Neural cell (in vitro differentiated cells): ENCODE results near the gene AFF3. TPM values are rescaled to one million over a fixed set of nuclear protein-coding genes. Genes with fewer than 3 reads are reported as not detected.

ENCODE experiments used
- H2AFZ ChIP-seq: fragments of 200-600, 300-800 bp; sonication (generic), shearing (Covaris generic); 2 replicates; pipeline ENCODE4 v1.6.0; 2014; ENCODE audit warnings: low read depth, mild to moderate bottlenecking, antibody characterized with exemption, low read length, moderate library complexity
- H3F3A ChIP-seq: fragments of 200-600 bp; shearing (Covaris generic); 2 replicates; pipeline ENCODE4 v1.6.1; 2016; ENCODE audit warnings: mild to moderate bottlenecking, moderate library complexity, mixed read lengths, antibody characterized with exemption, low read length; ENCODE audit not compliant: insufficient read depth, poor library complexity, severe bottlenecking
- H3K27ac ChIP-seq: fragments of 200-600, 300-800 bp; sonication (generic), shearing (Covaris generic); 2 replicates; pipeline ENCODE4 v1.5.1; 2014; ENCODE audit warnings: mild to moderate bottlenecking, low read length, moderate library complexity
- H3K27me3 ChIP-seq: fragments of 300-800, 200-600 bp; sonication (generic), shearing (Covaris generic); 2 replicates; pipeline ENCODE4 v1.6.0; 2014; ENCODE audit warnings: mild to moderate bottlenecking, low read depth, low read length, moderate library complexity; ENCODE audit not compliant: insufficient read depth
- H3K36me3 ChIP-seq: fragments of 300-800, 200-600 bp; sonication (generic), shearing (Covaris generic); 2 replicates; pipeline ENCODE4 v1.5.1; 2014; ENCODE audit warnings: mild to moderate bottlenecking, antibody characterized with exemption, low read length, moderate library complexity; ENCODE audit not compliant: insufficient read depth
- H3K4me2 ChIP-seq: fragments of 300-800, 200-600 bp; sonication (generic), shearing (Covaris generic); 2 replicates; pipeline ENCODE4 v1.6.0; 2014; ENCODE audit warnings: mild to moderate bottlenecking, low read length
- H3K4me3 ChIP-seq: fragments of 300-800, 200-600 bp; sonication (generic), shearing (Covaris generic); 2 replicates; pipeline ENCODE4 v1.5.1; 2014; ENCODE audit warnings: mild to moderate bottlenecking, low read length, moderate library complexity
- H3K79me2 ChIP-seq: fragments of 200-600 bp; shearing (Covaris generic); replicated peaks from 2 replicates; pipeline ENCODE4 v1.6.0; 2014; ENCODE audit warnings: mild to moderate bottlenecking, low read length, moderate library complexity; ENCODE audit not compliant: insufficient read depth
- H3K9ac ChIP-seq: fragments of 300-800, 200-600 bp; sonication (generic), shearing (Covaris generic); 2 replicates; pipeline ENCODE4 v1.6.1; 2016; ENCODE audit warnings: mild to moderate bottlenecking, low read length, mixed read lengths
- H3K9me2 ChIP-seq: fragments of 200-600 bp; shearing (Covaris generic); 2 replicates; pipeline ENCODE4 v1.6.1; 2016; ENCODE audit warnings: mild to moderate bottlenecking, low read length, mixed read lengths; ENCODE audit not compliant: insufficient read depth
- H3K9me3 ChIP-seq: fragments of 200-600, 300-800 bp; sonication (generic), shearing (Covaris generic); 2 replicates; pipeline ENCODE4 v1.6.1; 2016; ENCODE audit warnings: mild to moderate bottlenecking, mixed run types, low read length, moderate library complexity, mixed read lengths
- H4K20me1 ChIP-seq: fragments of 200-600 bp; shearing (Covaris generic); 2 replicates; pipeline ENCODE4 v1.6.1; 2016; ENCODE audit warnings: mild to moderate bottlenecking, mixed run types; ENCODE audit not compliant: insufficient read depth
- EP300 ChIP-seq: fragments of 450-650 bp; conservative IDR thresholded peaks from 2 replicates; pipeline ENCODE4 v1.6.1; 2014; ENCODE audit warnings: antibody characterized with exemption, mild to moderate bottlenecking, moderate library complexity; ENCODE audit not compliant: poor library complexity, severe bottlenecking
- EZH2 ChIP-seq: fragments of 200-600, 300-800 bp; shearing (Covaris generic), sonication (generic); IDR thresholded peaks from 2 replicates; pipeline ENCODE4 v1.6.1; 2014; ENCODE audit warnings: antibody characterized with exemption, low read length, borderline replicate concordance, mild to moderate bottlenecking; ENCODE audit not compliant: insufficient read depth, poor library complexity, severe bottlenecking
- MXI1 ChIP-seq: fragments of 450-650 bp; conservative IDR thresholded peaks from 2 replicates; pipeline ENCODE4 v1.6.1; 2014; ENCODE audit warnings: antibody characterized with exemption, mild to moderate bottlenecking; ENCODE audit not compliant: poor library complexity, severe bottlenecking
- POLR2AphosphoS5 ChIP-seq: IDR thresholded peaks from 2 replicates; pipeline ENCODE4 v1.6.1; 2012
- RAD21 ChIP-seq: fragments of 450-650 bp; conservative IDR thresholded peaks from 2 replicates; pipeline ENCODE4 v1.6.1; 2014; ENCODE audit warnings: antibody characterized with exemption, mild to moderate bottlenecking, moderate library complexity
- SMC3 ChIP-seq: fragments of 450-650 bp; conservative IDR thresholded peaks from 2 replicates; pipeline ENCODE4 v1.6.1; 2014; ENCODE audit warnings: antibody characterized with exemption, mild to moderate bottlenecking, moderate library complexity; ENCODE audit not compliant: poor library complexity
- TAF1 ChIP-seq: IDR thresholded peaks from 2 replicates; pipeline ENCODE4 v1.6.1; 2012; ENCODE audit warnings: low read depth
- polyA plus RNA-seq: library from polyadenylated mRNA; depleted of rRNA; stranded (reverse); fragments of >200 nt; gene quantifications from 2 replicates; pipeline ENCODE4 v1.2.3, GENCODE V29; 2014
- TF ChIP-seq, protein P1 (sequence below): IDR thresholded peaks from 2 replicates; pipeline ENCODE4 v1.6.1; 2012; ENCODE audit warnings: borderline replicate concordance
- TF ChIP-seq, protein P2 (sequence below): fragments of 450-650 bp; IDR thresholded peaks from 2 replicates; pipeline ENCODE4 v1.5.1; 2014; ENCODE audit warnings: antibody characterized with exemption, mild to moderate bottlenecking, moderate library complexity; ENCODE audit not compliant: poor library complexity, severe bottlenecking

The AFF3 gene
- polyA plus RNA-seq, 1 donor from 2014 or later, result 5.1 TPM

DNA sequence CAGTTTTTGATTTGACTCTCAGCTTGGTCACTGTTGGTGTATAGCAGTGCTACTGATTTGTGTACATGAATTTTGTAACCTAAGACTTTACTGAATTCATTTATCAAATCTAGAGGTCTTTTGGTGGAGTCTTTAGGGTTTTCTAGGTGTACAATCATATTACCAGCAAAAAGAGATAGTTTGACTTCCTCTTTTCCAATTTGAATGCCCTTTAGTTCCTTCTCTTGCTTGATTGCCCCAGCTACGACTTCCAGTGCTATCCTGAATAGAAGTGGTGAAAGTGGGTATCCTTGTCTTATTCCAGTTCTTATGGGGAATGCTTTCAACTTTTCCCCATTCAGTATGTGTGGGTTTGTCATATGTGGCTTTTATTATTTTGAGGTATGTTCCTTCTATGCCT lies 339.7 kb downstream of the AFF3 start:
- no peak for TF ChIP-seq EZH2
- TF ChIP-seq, protein P1, sequence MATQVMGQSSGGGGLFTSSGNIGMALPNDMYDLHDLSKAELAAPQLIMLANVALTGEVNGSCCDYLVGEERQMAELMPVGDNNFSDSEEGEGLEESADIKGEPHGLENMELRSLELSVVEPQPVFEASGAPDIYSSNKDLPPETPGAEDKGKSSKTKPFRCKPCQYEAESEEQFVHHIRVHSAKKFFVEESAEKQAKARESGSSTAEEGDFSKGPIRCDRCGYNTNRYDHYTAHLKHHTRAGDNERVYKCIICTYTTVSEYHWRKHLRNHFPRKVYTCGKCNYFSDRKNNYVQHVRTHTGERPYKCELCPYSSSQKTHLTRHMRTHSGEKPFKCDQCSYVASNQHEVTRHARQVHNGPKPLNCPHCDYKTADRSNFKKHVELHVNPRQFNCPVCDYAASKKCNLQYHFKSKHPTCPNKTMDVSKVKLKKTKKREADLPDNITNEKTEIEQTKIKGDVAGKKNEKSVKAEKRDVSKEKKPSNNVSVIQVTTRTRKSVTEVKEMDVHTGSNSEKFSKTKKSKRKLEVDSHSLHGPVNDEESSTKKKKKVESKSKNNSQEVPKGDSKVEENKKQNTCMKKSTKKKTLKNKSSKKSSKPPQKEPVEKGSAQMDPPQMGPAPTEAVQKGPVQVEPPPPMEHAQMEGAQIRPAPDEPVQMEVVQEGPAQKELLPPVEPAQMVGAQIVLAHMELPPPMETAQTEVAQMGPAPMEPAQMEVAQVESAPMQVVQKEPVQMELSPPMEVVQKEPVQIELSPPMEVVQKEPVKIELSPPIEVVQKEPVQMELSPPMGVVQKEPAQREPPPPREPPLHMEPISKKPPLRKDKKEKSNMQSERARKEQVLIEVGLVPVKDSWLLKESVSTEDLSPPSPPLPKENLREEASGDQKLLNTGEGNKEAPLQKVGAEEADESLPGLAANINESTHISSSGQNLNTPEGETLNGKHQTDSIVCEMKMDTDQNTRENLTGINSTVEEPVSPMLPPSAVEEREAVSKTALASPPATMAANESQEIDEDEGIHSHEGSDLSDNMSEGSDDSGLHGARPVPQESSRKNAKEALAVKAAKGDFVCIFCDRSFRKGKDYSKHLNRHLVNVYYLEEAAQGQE, result no peak
- TF ChIP-seq, protein P2, sequence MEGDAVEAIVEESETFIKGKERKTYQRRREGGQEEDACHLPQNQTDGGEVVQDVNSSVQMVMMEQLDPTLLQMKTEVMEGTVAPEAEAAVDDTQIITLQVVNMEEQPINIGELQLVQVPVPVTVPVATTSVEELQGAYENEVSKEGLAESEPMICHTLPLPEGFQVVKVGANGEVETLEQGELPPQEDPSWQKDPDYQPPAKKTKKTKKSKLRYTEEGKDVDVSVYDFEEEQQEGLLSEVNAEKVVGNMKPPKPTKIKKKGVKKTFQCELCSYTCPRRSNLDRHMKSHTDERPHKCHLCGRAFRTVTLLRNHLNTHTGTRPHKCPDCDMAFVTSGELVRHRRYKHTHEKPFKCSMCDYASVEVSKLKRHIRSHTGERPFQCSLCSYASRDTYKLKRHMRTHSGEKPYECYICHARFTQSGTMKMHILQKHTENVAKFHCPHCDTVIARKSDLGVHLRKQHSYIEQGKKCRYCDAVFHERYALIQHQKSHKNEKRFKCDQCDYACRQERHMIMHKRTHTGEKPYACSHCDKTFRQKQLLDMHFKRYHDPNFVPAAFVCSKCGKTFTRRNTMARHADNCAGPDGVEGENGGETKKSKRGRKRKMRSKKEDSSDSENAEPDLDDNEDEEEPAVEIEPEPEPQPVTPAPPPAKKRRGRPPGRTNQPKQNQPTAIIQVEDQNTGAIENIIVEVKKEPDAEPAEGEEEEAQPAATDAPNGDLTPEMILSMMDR, result no peak
- no peak for TF ChIP-seq RAD21
- no peak for TF ChIP-seq MXI1
- no peak for TF ChIP-seq SMC3
- TF ChIP-seq TAF1, result no peak
- no peak for TF ChIP-seq EP300
- no peak for TF ChIP-seq POLR2AphosphoS5
- peaks cover 3% of the 10 kb centered on the region for H3K9me2 ChIP-seq
- no peaks in the 10 kb centered on the region for H3F3A ChIP-seq
- no peak overlapping the region for H3K9ac ChIP-seq
- no peak overlapping the region for H3K4me3 ChIP-seq
- H3K9me3 ChIP-seq, result no peaks in the 10 kb centered on the region
- no peaks in the 10 kb centered on the region for H3K36me3 ChIP-seq
- no peak overlapping the region for H2AFZ ChIP-seq
- no peaks in the 10 kb centered on the region for H3K79me2 ChIP-seq
- H3K27me3 ChIP-seq, result no peaks in the 10 kb centered on the region
- no peaks in the 10 kb centered on the region for H4K20me1 ChIP-seq
- no peak overlapping the region for H3K27ac ChIP-seq
- H3K4me2 ChIP-seq, result no peak overlapping the region

DNA sequence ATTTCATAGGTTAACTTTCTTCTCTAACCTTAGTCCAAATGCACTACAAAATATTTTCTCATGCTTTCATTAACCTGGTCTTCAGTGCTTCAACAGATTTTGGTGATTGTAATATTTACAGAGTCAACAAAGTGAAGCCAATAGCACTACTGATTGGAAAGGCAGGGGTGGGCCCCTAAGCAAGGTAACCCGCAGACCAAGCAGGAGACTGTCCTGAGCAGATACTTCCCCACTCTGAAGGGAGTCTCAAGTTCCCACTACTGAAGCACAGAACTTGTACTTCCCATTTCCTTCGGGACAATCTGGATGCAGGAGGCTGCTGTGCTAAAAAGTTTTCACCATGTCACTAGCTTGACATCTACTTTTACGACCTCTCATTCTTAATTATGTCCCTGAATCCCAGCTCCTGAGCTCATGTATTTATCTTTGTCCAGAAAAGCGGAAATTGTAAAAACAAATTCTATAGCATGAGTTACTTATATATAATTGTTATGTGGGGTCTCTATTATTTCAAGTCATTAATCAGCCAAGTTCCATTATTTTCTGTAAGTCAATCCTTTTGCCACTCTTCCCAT lies 341.0 kb downstream of the AFF3 start:
- no peak for TF ChIP-seq POLR2AphosphoS5
- TF ChIP-seq, protein P2, result no peak
- no peak for TF ChIP-seq EZH2
- TF ChIP-seq, protein P1, result no peak
- no peak for TF ChIP-seq RAD21
- TF ChIP-seq EP300, result no peak
- no peak for TF ChIP-seq MXI1
- TF ChIP-seq SMC3, result no peak
- no peak for TF ChIP-seq TAF1
- no peaks in the 10 kb centered on the region for H3K36me3 ChIP-seq
- H4K20me1 ChIP-seq, result no peaks in the 10 kb centered on the region
- H2AFZ ChIP-seq, result no peak overlapping the region
- no peaks in the 10 kb centered on the region for H3K9me3 ChIP-seq
- no peak overlapping the region for H3K9ac ChIP-seq
- H3K27me3 ChIP-seq, result no peaks in the 10 kb centered on the region
- H3K9me2 ChIP-seq, result peaks cover 3% of the 10 kb centered on the region
- H3K4me3 ChIP-seq, result no peak overlapping the region
- H3K27ac ChIP-seq, result no peak overlapping the region
- H3K4me2 ChIP-seq, result no peak overlapping the region
- no peaks in the 10 kb centered on the region for H3F3A ChIP-seq
- H3K79me2 ChIP-seq, result no peaks in the 10 kb centered on the region
